ENCODE data around the gene SH2D5.
"Not testable (repeated sequence)": the region's sequence is repeated elsewhere in the genome, so short reads cannot be mapped to it uniquely, and the experiment has no call there.

The SH2D5 gene

DNA sequence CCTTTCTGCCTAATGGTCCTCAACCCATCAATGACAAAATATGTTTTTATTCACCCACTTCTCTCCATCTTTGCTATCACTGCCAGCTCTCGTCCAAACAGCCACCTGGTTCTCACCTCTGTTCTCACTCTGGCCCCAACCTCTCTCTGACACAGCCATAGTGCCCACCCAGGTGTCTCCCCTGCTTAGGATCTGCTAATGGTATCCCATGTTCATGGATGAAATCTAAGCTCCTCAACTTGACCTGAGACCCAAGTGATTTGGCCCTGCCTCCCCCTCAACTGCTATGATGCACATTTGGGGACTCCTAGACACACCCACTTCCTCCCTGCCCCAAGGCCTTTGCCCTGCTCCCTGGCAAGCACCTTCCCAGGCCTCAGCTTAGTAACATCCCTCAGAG, 40.6 kb downstream of the SH2D5 start:
- no peak for DNase-seq

DNA sequence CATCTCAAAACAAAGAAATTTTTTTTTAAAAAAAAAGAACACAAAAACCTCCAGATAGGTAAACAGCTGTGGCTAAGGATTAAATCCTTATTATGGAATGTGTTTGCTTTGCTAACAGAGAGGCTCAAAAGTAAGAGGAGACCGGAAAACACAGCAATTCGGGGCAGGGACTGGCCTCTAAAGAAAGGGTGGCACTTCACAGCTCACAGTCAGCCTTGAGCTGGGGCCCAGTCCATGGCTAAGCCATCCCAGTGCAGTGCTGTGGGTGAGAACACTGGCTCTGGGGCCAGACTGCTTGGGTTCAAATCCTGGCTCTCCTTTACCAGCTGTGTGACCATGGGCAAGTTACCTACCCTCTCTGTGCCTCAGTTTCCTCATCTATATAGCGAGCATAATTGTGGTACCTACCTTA, 42.9 kb downstream of the SH2D5 start:
- DNase-seq: no peak

DNA sequence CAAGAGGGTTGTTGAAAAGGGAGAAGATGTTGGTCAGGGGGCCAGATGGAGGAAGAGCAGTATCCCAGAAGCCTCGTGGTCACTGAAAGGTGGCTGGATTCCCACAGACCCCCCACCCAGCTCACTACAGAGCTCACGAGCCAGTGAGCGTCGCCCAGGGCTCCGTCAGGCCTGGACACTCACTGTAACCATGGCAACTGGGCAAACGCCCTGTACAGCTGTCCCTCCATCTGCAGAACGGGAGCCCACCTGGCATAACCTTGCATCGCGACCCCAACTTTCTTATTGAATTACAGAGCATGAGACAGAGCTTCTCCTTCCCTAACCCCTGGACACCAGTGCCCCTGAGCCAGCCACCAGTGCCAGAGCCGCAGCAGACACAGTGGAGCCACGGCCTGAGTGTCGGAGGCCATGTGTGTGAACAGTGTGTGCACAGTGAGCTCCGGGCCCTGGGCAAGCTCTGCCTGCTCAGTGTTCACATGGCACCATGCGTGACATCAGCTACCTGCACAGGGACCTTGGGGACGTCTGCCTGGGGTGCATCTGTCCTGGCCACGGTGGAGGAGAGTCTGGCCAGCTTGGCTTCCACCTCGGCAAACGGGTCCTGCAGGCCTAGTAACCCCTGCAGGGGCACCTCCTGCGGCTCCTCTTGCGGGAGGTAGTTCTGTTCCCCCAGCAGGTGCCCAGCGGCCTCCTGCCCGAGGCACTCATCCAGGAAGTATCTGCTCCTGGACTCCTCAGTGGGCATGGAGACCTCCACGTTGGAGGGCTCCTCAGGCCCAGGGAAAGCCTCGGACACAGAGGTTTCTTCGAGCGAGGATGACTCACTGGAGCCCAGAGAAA, 45.4 kb downstream of the SH2D5 start:
- no peak for DNase-seq

DNA sequence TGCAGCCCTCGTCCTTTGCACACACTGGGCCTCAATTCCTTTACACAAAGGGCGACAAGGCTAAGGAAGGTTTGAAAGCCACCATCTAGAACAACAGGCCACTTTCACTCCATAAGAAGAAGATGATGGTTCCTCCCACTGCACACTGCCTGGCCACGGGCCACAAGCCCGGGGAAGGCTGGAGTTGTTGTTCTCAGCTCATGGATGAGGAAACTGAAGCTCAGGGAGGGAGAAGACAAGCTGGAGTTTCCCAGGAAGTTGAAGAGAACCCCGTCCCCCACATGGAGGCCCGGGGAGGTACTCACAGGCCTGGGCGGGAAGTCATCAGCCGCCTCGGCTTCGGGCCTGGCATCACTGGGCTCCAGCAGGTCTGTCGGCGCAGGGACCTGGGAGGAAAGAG, 46.8 kb downstream of the SH2D5 start:
- no peak for DNase-seq

DNA sequence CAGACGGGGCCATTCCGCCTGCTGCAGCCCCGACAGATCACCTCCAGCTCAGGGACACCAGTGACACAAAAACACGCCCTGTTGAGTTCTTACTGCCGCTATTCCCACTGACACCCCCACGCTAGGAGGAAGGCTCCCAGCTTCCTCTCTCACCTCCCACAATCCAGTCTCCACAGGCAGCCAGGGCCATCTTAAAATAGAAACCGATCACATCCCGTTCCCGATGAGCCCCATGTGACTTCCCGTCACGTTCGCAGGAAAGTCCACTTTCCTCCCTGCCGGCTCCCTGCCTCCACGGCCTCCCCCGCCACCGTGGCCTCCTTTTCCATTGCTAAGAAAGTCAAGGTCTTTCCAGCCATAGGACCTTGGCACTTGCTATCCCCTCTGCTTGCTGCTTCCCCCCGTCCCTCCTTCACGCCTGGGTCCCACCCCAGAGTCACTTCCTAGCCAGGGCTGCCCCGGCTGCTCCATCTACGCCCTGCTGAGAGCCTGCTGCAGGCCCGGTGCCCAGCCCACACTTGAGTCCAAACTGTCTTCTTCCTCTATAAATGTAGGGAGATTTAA, 47.3 kb downstream of the SH2D5 start:
- DNase-seq: no peak

DNA sequence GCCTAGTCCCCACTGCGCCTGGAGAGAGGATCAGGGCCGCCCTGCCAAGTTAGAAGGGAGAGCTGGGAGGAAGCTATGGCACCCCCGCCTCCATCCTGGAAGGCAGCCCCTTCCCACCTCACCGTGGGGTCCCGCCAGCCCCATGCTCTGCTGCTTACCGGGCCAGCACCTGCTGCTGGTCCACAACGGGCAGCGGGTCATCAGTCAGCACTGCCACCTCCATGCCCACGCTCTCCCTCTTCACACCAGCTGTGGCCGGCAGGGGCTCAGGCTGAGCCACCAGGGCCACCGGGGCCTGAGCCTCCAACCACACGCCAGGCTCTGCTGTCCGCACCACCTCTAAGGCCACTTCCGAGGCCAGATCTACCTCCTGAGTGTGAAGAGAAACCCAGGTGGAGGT, 47.9 kb downstream of the SH2D5 start:
- DNase-seq: no peak

DNA sequence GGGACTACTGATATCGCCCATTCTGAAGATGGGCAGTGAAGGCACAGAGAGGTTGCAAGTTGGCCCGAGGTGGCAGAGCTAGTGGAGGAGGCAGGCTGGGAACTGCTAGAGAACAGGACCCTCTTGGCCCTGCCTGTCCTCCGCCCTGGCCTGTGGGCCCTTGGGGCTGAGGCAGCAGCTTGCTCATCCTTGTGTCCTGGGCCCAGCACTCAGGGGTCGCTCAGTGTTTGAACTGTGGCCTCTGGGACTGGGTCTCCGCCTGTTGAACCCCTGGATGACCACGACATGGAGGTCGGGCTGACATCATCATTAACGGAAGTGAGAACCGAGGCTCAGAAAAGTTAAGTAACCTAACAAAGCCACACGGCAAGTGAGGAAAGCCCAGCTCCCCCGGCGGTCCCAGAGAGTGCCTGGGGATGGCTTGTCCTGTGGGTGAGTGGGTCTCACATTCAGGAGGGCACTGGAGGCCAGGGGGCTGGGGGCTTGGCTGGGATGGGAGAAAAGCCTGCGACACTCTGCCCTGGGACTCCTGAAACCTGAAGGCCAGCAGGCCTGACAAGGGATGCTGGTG, 48.4 kb downstream of the SH2D5 start:
- DNase-seq: no peak

DNA sequence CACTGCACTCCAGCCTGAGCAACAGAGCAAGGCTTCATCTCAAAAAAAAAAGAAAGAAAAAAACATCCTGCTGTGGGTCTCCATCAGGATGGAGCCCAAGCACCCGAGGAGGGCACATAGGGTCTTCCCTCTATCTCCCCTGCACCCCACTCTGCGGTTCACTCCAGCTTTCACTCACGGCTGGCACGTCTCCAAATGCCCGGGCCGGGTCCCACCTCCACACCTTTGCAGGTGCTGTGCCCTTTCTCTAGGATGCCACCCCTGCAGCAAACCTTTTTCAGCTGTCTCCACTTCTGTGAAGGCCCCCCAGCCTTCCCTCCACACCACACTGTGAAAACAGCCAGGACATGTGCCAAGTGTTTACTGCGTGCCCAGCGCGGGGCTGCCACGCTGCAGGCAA, 48.9 kb downstream of the SH2D5 start:
- DNase-seq: no peak

DNA sequence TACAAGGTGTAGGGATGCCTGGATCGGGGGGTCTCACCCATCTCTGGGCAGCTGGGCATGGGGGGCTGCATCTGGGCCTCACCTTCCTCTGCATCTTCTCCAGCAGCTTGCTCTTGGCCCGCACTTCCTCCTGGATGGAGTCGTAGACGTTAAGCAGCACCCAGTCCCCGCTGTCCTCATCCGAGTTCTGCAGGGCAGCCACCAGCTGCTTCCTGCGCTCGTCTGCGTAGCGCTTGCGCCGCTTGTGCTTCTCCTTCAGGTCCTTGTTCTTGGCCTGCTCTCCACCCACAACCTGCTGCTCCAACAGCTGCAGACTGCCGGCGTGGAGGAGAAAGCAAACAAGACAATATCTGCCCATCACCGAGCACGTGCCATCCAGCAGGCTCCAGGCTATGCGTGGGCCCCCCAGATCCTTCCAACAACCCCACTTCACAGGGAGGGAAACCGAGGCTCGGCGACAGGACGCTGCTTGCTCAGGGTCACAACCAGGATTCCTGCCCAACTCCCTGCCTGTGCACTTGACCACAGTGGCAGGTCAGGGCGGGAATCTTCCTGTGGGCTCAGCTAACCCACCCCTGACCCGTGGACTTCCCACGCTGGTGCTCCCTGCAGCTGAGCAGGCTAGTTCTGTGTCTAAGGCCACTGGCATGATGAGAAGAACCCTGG, 49.8 kb downstream of the SH2D5 start:
- DNase-seq: no peak

DNA sequence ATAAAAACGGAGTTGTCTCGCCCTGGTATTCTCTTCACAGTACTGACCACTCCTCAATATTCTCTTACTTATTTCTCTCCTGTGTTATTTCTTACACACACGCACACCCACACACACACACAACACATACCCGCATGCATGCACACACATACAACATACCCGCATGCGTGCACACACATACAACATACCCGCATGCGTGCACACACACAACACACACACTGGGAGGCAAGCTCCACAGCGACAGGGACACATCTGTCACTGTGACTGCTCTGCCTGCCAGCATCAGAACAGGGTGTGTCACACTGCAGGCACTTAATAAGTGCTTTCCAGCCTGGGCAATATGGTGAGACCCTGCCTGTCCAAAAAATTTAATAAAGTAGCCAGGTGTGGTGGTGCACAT, 50.5 kb downstream of the SH2D5 start:
- no peak for DNase-seq

DNA sequence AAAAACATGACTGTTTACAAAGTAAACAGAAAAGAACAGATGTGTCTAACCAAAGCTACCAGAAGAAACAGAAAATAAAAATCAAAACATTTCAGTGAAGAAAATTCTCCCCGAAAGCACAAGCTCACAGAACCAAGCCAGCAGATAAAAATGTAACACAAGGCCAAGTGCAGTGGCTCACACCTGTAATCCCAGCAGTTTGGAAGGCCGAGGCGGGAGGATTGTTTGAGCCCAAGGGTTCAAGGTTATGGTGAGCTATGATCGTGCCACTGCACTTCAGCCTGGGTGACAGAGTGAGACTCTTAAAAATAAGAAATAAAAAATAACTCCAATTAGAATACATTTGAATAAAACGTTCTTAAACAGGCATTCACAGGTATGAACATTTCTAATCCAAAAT, 52.2 kb downstream of the SH2D5 start:
- no peak for DNase-seq

DNA sequence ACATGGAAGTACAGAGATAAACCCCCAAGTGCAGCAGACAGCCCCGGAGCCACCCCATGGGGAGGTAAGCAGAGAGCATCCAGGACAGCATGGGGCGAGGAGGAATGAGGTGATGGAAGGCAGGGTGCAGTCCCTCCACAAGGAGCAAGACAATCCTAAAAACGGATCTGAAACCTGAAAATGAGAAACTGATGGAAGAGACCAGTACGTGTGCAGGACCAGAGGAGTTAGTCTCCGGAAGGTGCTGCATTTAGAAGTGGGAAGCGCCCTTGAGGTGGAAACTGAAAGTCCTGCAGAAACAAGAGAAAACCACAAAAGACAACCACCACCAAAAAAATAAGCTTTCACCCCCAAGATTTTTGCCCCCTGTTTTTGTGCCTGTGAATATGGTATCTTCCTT, 53.9 kb downstream of the SH2D5 start:
- DNase-seq: no peak

DNA sequence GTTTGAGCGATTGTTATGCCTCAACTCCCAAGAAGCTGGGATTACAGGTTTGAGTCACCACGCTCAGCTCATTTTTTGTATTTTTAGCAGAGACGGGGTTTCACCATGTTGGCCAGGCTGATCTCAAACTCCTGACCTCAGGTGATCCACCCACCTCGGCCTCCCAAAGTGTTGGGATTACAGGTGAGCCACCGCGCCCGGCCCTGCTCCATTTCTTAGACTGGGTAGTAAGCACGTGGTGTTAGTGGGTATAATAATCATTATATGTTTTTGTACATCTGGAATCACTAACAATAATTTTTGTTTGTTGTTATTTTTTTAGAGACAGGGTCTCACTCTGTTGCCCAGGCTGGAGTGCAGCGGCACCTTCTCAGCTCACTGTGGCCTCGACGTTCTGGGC, 58.9 kb downstream of the SH2D5 start:
- DNase-seq: not testable (repeated sequence)

DNA sequence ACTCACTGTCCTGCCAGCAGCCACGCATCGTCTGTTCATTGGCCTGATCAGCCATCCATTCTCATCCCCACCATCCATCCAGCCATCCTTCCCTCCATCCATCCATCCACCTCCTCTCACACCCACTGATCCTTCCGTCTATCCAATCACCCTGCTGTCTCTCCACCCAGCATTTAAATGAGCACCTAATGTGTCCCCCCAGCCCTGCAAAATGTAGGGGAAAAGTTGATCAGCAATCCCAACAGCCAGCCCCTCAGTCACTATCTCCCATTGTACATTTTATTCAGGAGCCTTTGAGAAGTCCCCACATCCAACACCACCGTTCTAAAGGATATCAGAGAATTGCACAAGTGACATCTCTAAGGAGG, 60.3 kb downstream of the SH2D5 start:
- no peak for DNase-seq

DNA sequence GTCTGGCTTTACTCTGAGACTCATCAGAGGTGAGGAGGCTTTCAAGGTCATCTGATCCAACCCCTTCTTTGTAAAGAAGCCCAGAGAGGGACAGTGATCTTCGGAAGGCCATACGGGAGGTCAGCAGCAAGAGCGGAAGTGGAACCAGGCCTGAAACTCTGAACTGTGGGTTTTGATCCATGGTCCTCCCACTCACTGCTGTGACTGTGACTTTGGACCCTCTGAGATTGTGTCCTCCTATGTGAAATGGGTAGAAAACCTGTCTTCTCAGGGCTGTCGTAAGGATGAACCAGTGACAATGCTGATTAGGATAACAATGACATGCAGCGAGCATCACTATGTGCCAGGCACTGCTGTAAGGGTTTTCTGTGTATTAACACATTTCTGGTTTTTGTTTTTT, 61.6 kb downstream of the SH2D5 start:
- no peak for DNase-seq

Data from NCI-H69 (cell line).